Fibroblast of mammary gland (primary cell): Measurements from ENCODE around the gene VWF.
A peak's percentile ranks its signal among the peaks of the same experiment; 100 is the strongest.

Experiments
- DNase-seq: peaks from one replicate; pipeline ENCODE4 v3.0.0-alpha.2; 2010; ENCODE audit warnings: low read depth
- H3K4me3 ChIP-seq: 2 replicates; pipeline ENCODE4 v1.5.1; 2011; ENCODE audit warnings: low read depth, mild to moderate bottlenecking, low read length, moderate library complexity; ENCODE audit not compliant: control insufficient read depth
- CTCF ChIP-seq: conservative IDR thresholded peaks from 2 replicates; pipeline ENCODE4 v1.5.1; 2011; ENCODE audit warnings: low read depth, low read length, inconsistent platforms; ENCODE audit not compliant: control insufficient read depth, insufficient read depth

Gene VWF

GRCh38 chr12:6074427-6074826 lies 50.0 kb downstream of the VWF start:
- no peak overlapping the region for H3K4me3 ChIP-seq
- TF ChIP-seq CTCF: no peak
- no peak for DNase-seq

- no peak overlapping the region for H3K4me3 ChIP-seq
- TF ChIP-seq CTCF: no peak
- DNase-seq: no peak
These were observed 51.0 kb downstream of the VWF start for GRCh38 chr12:6073426-6073825.

GRCh38 chr12:6072302-6072752 lies 52.1 kb downstream of the VWF start:
- TF ChIP-seq CTCF: peak; percentile 20
- H3K4me3 ChIP-seq: no peak overlapping the region
- DNase-seq: peak; percentile 66

- TF ChIP-seq CTCF: no peak
- no peak overlapping the region for H3K4me3 ChIP-seq
- no peak for DNase-seq
These were observed 52.9 kb downstream of the VWF start for GRCh38 chr12:6071589-6071988.

- no peak for TF ChIP-seq CTCF
- DNase-seq: no peak
These were observed 53.8 kb downstream of the VWF start for GRCh38 chr12:6070472-6071257.

GRCh38 chr12:6069437-6070093 lies 54.9 kb downstream of the VWF start:
- peak; percentile 98 for DNase-seq
- no peak overlapping the region for H3K4me3 ChIP-seq
- no peak for TF ChIP-seq CTCF

More at GRCh38 chr12:6070472-6071257, 53.8 kb downstream of the VWF start:
- H3K4me3 ChIP-seq: no peak overlapping the region
